Endothelial cell of umbilical vein (primary cell): ENCODE data around the gene APELA. TPM values are rescaled to one million over a fixed set of nuclear protein-coding genes. Genes with fewer than 3 reads are reported as not detected.

Source experiments
- BruUV-seq: library from RNA; stranded (reverse); fragments of 400-500 nt; replicated peaks from 2 replicates; lab custom pipeline; 2021; lab: Mats Ljungman, UMichigan
- CTCF ChIA-PET: fragments of 300-600, 350-600 bp; sonication (Branson Sonifier 250); formaldehyde crosslinking; loops from one replicate; lab custom pipeline; 2021; ENCODE audit warnings: antibody characterized with exemption, inconsistent platforms; lab: Charles Lee
- POLR2A ChIA-PET: fragments of 300-600, 350-600 bp; sonication (Branson Sonifier 250); formaldehyde crosslinking; loops from one replicate; lab custom pipeline; 2021; ENCODE audit warnings: antibody characterized with exemption, inconsistent platforms; lab: Charles Lee
- DNase-seq: peaks from one replicate; pipeline ENCODE4 v3.0.0-alpha.2; 2011; ENCODE audit warnings: low read depth, low spot score
- FAIRE-seq: peaks from 2 replicates; lab custom pipeline; 2011; peaks lifted over from hg19 to GRCh38; lab: Jason Lieb, UNC
- H2AFZ ChIP-seq: 2 replicates; pipeline ENCODE4 v1.6.0; 2012; ENCODE audit warnings: low read depth, low read length, control low read depth, inconsistent platforms
- H3K27ac ChIP-seq: 2 replicates; pipeline ENCODE4 v1.5.1; 2011; ENCODE audit warnings: low read depth, mild to moderate bottlenecking, control low read depth, low read length, moderate library complexity; ENCODE audit not compliant: insufficient read depth
- H3K27me3 ChIP-seq, 2 experiments: 2 replicates each; pipeline versions ENCODE4 v1.6.0 to v1.6.1; 2011; ENCODE audit warnings: low read length in 2 of 2, mixed read lengths in 1 of 2; ENCODE audit not compliant: control insufficient read depth in 2 of 2, insufficient read depth in 2 of 2
- H3K36me3 ChIP-seq, 2 experiments: 2 replicates in 1 of 2; 3 replicates in 1 of 2; pipeline ENCODE4 v1.5.1; 2011; ENCODE audit warnings: low read length in 2 of 2, mild to moderate bottlenecking in 1 of 2, moderate library complexity in 1 of 2; ENCODE audit not compliant: control insufficient read depth in 2 of 2, insufficient read depth in 2 of 2; ENCODE audit errors: extremely low read depth in 1 of 2
- H3K4me1 ChIP-seq: 3 replicates; pipeline ENCODE4 v1.5.1; 2011; ENCODE audit warnings: mild to moderate bottlenecking, low read length; ENCODE audit not compliant: control insufficient read depth, insufficient read depth; ENCODE audit errors: extremely low read depth
- H3K4me2 ChIP-seq: 2 replicates; pipeline ENCODE4 v1.6.1; 2011; ENCODE audit warnings: low read length, control low read depth, mixed read lengths; ENCODE audit not compliant: insufficient read depth
- H3K4me3 ChIP-seq, 3 experiments: fragments of 200-600 bp in 1 of 3; sonication (generic), shearing (Covaris generic) in 1 of 3; replicated peaks in 1 of 3; 2 replicates each; pipeline ENCODE4 v1.5.1; 2011 to 2016; ENCODE audit warnings: control low read depth in 3 of 3, low read length in 3 of 3, mild to moderate bottlenecking in 2 of 3, inconsistent platforms in 1 of 3, low read depth in 1 of 3, moderate library complexity in 1 of 3; ENCODE audit not compliant: insufficient read depth in 1 of 3
- H3K79me2 ChIP-seq: 2 replicates; pipeline ENCODE4 v1.6.0; 2012; ENCODE audit warnings: low read length, inconsistent platforms; ENCODE audit not compliant: control insufficient read depth, insufficient read depth
- H3K9ac ChIP-seq: replicated peaks from 2 replicates; pipeline ENCODE3; 2011; ENCODE audit warnings: low read length, control low read depth; ENCODE audit not compliant: insufficient read depth; ENCODE audit errors: extremely low read depth
- H3K9me1 ChIP-seq: replicated peaks from 3 replicates; pipeline ENCODE4 v1.6.0; 2011; ENCODE audit warnings: mild to moderate bottlenecking, low read length; ENCODE audit not compliant: control insufficient read depth, insufficient read depth; ENCODE audit errors: extremely low read depth
- H3K9me3 ChIP-seq: replicated peaks from 2 replicates; pipeline ENCODE4 v1.5.1; 2012; ENCODE audit warnings: low read length, inconsistent platforms; ENCODE audit not compliant: control insufficient read depth, insufficient read depth
- H4K20me1 ChIP-seq: replicated peaks from 2 replicates; pipeline ENCODE3; 2011; ENCODE audit warnings: mild to moderate bottlenecking, low read length; ENCODE audit not compliant: control insufficient read depth, insufficient read depth; ENCODE audit errors: extremely low read depth
- CTCF ChIP-seq, 2 donors: IDR thresholded peaks; 1 replicate in 1 of 2; 2 replicates in 1 of 2; pipeline ENCODE4 v1.5.1; 2011; ENCODE audit warnings: low read length in 2 of 2, mild to moderate bottlenecking in 2 of 2, moderate library complexity in 2 of 2, control low read depth in 1 of 2, inconsistent platforms in 1 of 2, low read depth in 1 of 2; ENCODE audit not compliant: insufficient read depth in 1 of 2; ENCODE audit errors: extremely low read depth in 1 of 2
- EZH2 ChIP-seq: IDR thresholded peaks from 2 replicates; pipeline ENCODE4 v1.6.1; 2012; ENCODE audit warnings: borderline replicate concordance, low read depth, mild to moderate bottlenecking, moderate library complexity, low read length, inconsistent platforms; ENCODE audit not compliant: severe bottlenecking
- FOS ChIP-seq: IDR thresholded peaks from 2 replicates; pipeline ENCODE4 v1.6.1; 2011; ENCODE audit warnings: mild to moderate bottlenecking, low read length, moderate library complexity, borderline replicate concordance; ENCODE audit not compliant: insufficient read depth
- GATA2 ChIP-seq: IDR thresholded peaks from 2 replicates; pipeline ENCODE4 v1.7.0; 2011; ENCODE audit warnings: low read depth, mild to moderate bottlenecking, moderate library complexity, mixed read lengths, low read length; ENCODE audit not compliant: insufficient read length, insufficient read depth
- JUN ChIP-seq: IDR thresholded peaks from 2 replicates; pipeline ENCODE4 v1.6.1; 2011; ENCODE audit warnings: borderline replicate concordance, low read depth; ENCODE audit not compliant: insufficient read length, insufficient read depth
- MAX ChIP-seq: IDR thresholded peaks from 2 replicates; pipeline ENCODE4 v1.6.1; 2011; ENCODE audit not compliant: insufficient read depth, insufficient read length
- MYC ChIP-seq: IDR thresholded peaks from one replicate; pipeline ENCODE4 v1.6.1; 2011; ENCODE audit warnings: mild to moderate bottlenecking, low read depth, low read length
- POLR2A ChIP-seq: IDR thresholded peaks from 2 replicates; pipeline ENCODE4 v1.6.1; 2012; ENCODE audit warnings: low read depth, mild to moderate bottlenecking, control low read depth, low read length
- POLR2AphosphoS5 ChIP-seq: IDR thresholded peaks from 2 replicates; pipeline ENCODE4 v1.6.1; 2012; ENCODE audit warnings: low read depth, mild to moderate bottlenecking, control low read depth, low read length, moderate library complexity; ENCODE audit not compliant: insufficient read depth
- dilution Hi-C: fragments of 300-500 bp; cut with MboI; formaldehyde crosslinking; loops from one replicate; pipeline ENCODE4 v1.15.0; 2019; ENCODE audit warnings: low sequenced_read_pairs; ENCODE audit not compliant: extremely low pct_ligation_motif_present
- intact Hi-C: fragments of 100-400 bp; cut with micrococcal nuclease; formaldehyde crosslinking; loops from one replicate; pipeline ENCODE4 v1.10.0; 2022
- polyA plus RNA-seq, 4 experiments: library from polyadenylated mRNA; depleted of rRNA in 3 of 4; stranded (reverse) in 3 of 4; unstranded in 1 of 4; fragments of >200 nt; gene quantifications; 2 replicates each; pipeline versions ENCODE4 v1.2.1 to v1.2.3, GENCODE V29; 2011 to 2012; ENCODE audit warnings: missing spikeins in 1 of 4
- total RNA-seq: library from RNA; stranded (reverse); gene quantifications from 2 replicates; pipeline ENCODE4 v1.2.3, GENCODE V29; 2021

Gene APELA
- total and polyA plus RNA-seq, 2 donors (not counting 3 experiments of a cell fraction or from before 2014, with no cell fraction given) = not detected

- H2AFZ ChIP-seq = no peak overlapping the region
- H3K9me3 ChIP-seq = no peaks in the 10 kb centered on the region
- intact Hi-C loops = no loop called here
- ChIA-PET POLR2A (no interaction called here), CTCF (no interaction called here)
- no peak overlapping the region for H3K4me2 ChIP-seq
- dilution Hi-C loops = no loop called here
- BruUV-seq = no TSS peak
- FAIRE-seq = no peak
- no peaks in the 10 kb centered on the region for H3K36me3 ChIP-seq
- no peak for DNase-seq
- TF ChIP-seq FOS (no peak), CTCF (IDR thresholded peaks at IDR 0.05; ENCODE audit: extremely low read depth in 1 of 2, insufficient read depth in 1 of 2, low read depth in 1 of 2, low read length in 2 of 2) (no peak), EZH2 (no peak), GATA2 (no peak), MYC (no peak), POLR2AphosphoS5 (no peak), JUN (no peak), POLR2A (no peak), MAX (no peak)
- no peak overlapping the region for H3K27ac ChIP-seq
- H3K27me3 ChIP-seq = no peaks in the 10 kb centered on the region
- no peaks in the 10 kb centered on the region for H3K4me1 ChIP-seq
- H4K20me1 ChIP-seq = no peaks in the 10 kb centered on the region
- no peaks in the 10 kb centered on the region for H3K9me1 ChIP-seq
- H3K79me2 ChIP-seq = no peaks in the 10 kb centered on the region
- no peak overlapping the region for H3K9ac ChIP-seq
- H3K4me3 ChIP-seq = no peak overlapping the region
Observed at GRCh38 chr4:164945146-164945545, 68.2 kb downstream of the APELA start.
